Thoracic aorta (tissue), 2 donors: ENCODE results near the gene EXOC4. TPM values are rescaled to one million over a fixed set of nuclear protein-coding genes. Genes with fewer than 3 reads are reported as not detected.

Source experiments
- ATAC-seq: fragments of 150-250 bp; one replicate; pipeline ENCODE4 v1.8.0; 2017; ENCODE audit warnings: low read depth; ENCODE audit not compliant: insufficient number of reproducible peaks, low FRiP score
- DNase-seq: peaks from one replicate; pipeline ENCODE4 v3.0.0-alpha.2; 2020; ENCODE audit warnings: low spot score
- H3K27ac ChIP-seq, 2 donors: fragments of 200-600 bp; sonication (generic); 1 replicate in 1 of 2; 2 replicates in 1 of 2; pipeline ENCODE4 v1.5.1; 2016; ENCODE audit warnings: mild to moderate bottlenecking in 2 of 2, moderate library complexity in 2 of 2
- H3K27me3 ChIP-seq: fragments of 200-600 bp; sonication (generic); replicated peaks from 2 replicates; pipeline ENCODE4 v1.6.0; 2016; ENCODE audit warnings: mild to moderate bottlenecking; ENCODE audit not compliant: insufficient read depth
- H3K36me3 ChIP-seq: fragments of 200-600 bp; sonication (generic); one replicate; pipeline ENCODE4 v1.5.1; 2016
- H3K4me1 ChIP-seq, 2 donors: fragments of 200-600 bp; sonication (generic); 1 replicate in 1 of 2; 2 replicates in 1 of 2; pipeline versions ENCODE4 v1.5.1 to v1.6.0; 2016; ENCODE audit warnings: low read depth in 2 of 2, mild to moderate bottlenecking in 1 of 2; ENCODE audit not compliant: control insufficient read depth in 1 of 2
- H3K4me3 ChIP-seq: fragments of 200-600 bp; sonication (generic); 2 replicates; pipeline ENCODE4 v1.5.1; 2016; ENCODE audit warnings: mild to moderate bottlenecking
- H3K9me3 ChIP-seq: fragments of 200-600 bp; sonication (generic); 2 replicates; pipeline ENCODE4 v1.5.1; 2016
- total RNA-seq, 2 donors: library from RNA; depleted of rRNA; stranded (reverse); fragments of >200 nt; gene quantifications; one replicate each; pipeline versions ENCODE4 v1.1.0 to v1.2.3, GENCODE V29; 2016
- TF ChIP-seq, protein P1 (sequence below): fragments of 200-600 bp; sonication (generic); IDR thresholded peaks from one replicate; pipeline ENCODE4 v1.5.1; 2019; ENCODE audit warnings: antibody characterized with exemption

The EXOC4 gene
- total RNA-seq, 2 donors from 2014 or later = 65.3 to 72.8 TPM

DNA sequence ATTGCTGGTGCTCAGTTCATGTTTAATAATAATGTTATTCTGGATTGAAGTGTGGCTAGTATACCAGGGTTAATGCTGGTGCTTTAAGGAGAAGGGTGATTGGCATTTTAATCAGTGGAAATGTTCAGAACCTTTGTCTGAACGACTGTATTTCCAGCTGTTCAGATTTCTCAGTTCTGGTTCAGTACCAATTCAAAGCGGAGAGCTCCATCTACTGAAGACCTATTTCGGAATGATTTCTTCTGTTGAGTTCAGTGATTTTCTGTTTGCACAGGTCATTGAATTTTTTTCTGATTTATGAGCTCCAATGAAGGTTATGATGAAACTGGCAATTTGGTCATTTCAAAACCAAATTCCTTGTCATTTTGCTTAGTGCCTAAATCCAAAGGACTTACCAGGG lies 160.1 kb downstream of the EXOC4 start:
- no peaks in the 10 kb centered on the region for H3K27me3 ChIP-seq
- H3K27ac ChIP-seq = no peak overlapping the region
- ATAC-seq = no peak
- no peaks in the 10 kb centered on the region for H3K36me3 ChIP-seq
- no peak overlapping the region for H3K4me3 ChIP-seq
- TF ChIP-seq, protein P1, sequence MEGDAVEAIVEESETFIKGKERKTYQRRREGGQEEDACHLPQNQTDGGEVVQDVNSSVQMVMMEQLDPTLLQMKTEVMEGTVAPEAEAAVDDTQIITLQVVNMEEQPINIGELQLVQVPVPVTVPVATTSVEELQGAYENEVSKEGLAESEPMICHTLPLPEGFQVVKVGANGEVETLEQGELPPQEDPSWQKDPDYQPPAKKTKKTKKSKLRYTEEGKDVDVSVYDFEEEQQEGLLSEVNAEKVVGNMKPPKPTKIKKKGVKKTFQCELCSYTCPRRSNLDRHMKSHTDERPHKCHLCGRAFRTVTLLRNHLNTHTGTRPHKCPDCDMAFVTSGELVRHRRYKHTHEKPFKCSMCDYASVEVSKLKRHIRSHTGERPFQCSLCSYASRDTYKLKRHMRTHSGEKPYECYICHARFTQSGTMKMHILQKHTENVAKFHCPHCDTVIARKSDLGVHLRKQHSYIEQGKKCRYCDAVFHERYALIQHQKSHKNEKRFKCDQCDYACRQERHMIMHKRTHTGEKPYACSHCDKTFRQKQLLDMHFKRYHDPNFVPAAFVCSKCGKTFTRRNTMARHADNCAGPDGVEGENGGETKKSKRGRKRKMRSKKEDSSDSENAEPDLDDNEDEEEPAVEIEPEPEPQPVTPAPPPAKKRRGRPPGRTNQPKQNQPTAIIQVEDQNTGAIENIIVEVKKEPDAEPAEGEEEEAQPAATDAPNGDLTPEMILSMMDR = no peak
- H3K9me3 ChIP-seq = no peaks in the 10 kb centered on the region
- DNase-seq = no peak
- no peaks in the 10 kb centered on the region for H3K4me1 ChIP-seq

GRCh38 chr7:133419041-133419440 lies 166.2 kb downstream of the EXOC4 start:
- no peak for DNase-seq
- Histone ChIP-seq H3K27me3 (no peaks in the 10 kb centered on the region), H3K9me3 (no peaks in the 10 kb centered on the region), H3K36me3 (no peaks in the 10 kb centered on the region), H3K4me1 (no peaks in the 10 kb centered on the region), H3K4me3 (no peak overlapping the region), H3K27ac (no peak overlapping the region)
- ATAC-seq = no peak
- TF ChIP-seq, protein P1 = no peak

- Histone ChIP-seq H3K36me3 (no peaks in the 10 kb centered on the region), H3K27ac (no peak overlapping the region), H3K4me3 (no peak overlapping the region), H3K4me1 (no peaks in the 10 kb centered on the region), H3K27me3 (no peaks in the 10 kb centered on the region), H3K9me3 (no peaks in the 10 kb centered on the region)
- TF ChIP-seq, protein P1 = no peak
- DNase-seq = no peak
- ATAC-seq = no peak
Measured at GRCh38 chr7:133423618-133424017, 170.7 kb downstream of the EXOC4 start.

DNA sequence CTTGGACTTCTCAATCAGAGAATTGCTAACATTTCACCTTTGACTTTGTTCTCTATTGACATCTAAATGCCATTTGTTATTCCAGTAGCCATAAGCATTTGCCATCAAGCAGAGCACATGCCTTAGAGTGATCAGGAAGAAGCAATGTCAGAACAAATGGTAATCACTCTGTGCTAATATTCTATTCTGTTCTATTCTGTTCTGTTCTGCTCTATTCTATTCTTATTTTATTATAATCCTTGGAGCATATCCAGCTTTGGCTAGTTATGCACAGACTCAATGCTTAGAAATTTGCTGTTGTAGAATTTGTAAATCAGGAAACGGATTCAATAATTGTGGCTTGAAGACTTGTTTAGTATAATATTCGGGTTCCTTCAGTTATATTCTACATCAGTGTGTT lies 175.4 kb downstream of the EXOC4 start:
- no peaks in the 10 kb centered on the region for H3K36me3 ChIP-seq
- H3K27me3 ChIP-seq = no peaks in the 10 kb centered on the region
- no peak overlapping the region for H3K27ac ChIP-seq
- no peak overlapping the region for H3K4me3 ChIP-seq
- H3K4me1 ChIP-seq = no peaks in the 10 kb centered on the region
- H3K9me3 ChIP-seq = no peaks in the 10 kb centered on the region
- DNase-seq = no peak
- no peak for ATAC-seq
- TF ChIP-seq, protein P1 = no peak

GRCh38 chr7:133428876-133429275 lies 176.0 kb downstream of the EXOC4 start:
- ATAC-seq = no peak
- H3K27ac ChIP-seq = no peak overlapping the region
- no peaks in the 10 kb centered on the region for H3K9me3 ChIP-seq
- TF ChIP-seq, protein P1 = no peak
- H3K4me1 ChIP-seq = peaks cover 0 to 1% of the 10 kb centered on the region in 2 donors
- no peaks in the 10 kb centered on the region for H3K36me3 ChIP-seq
- DNase-seq = no peak
- no peak overlapping the region for H3K4me3 ChIP-seq
- no peaks in the 10 kb centered on the region for H3K27me3 ChIP-seq
